Skeletal muscle tissue (tissue), 4 donors: Measurements from ENCODE around the gene OR8B2. TPM values are rescaled to one million over a fixed set of nuclear protein-coding genes. Genes with fewer than 3 reads are reported as not detected.
"Not testable (repeated sequence)": the region's sequence is repeated elsewhere in the genome, so short reads cannot be mapped to it uniquely, and the experiment has no call there.

ENCODE experiments used
- H3K27ac ChIP-seq: one replicate; pipeline ENCODE4 v1.7.0; 2013; ENCODE audit warnings: mild to moderate bottlenecking, low read depth, low read length, inconsistent platforms
- H3K27me3 ChIP-seq, 3 donors: one replicate each; pipeline ENCODE4 v1.7.0; 2013; ENCODE audit warnings: low read length in 3 of 3; ENCODE audit not compliant: control insufficient read depth in 3 of 3, insufficient read depth in 3 of 3
- H3K36me3 ChIP-seq, 3 donors: one replicate each; pipeline ENCODE4 v1.7.0; 2013; ENCODE audit warnings: low read length in 3 of 3; ENCODE audit not compliant: control insufficient read depth in 3 of 3, insufficient read depth in 3 of 3
- H3K4me1 ChIP-seq, 3 donors: one replicate each; pipeline ENCODE4 v1.7.0; 2013; ENCODE audit warnings: low read length in 3 of 3, mild to moderate bottlenecking in 3 of 3; ENCODE audit not compliant: control insufficient read depth in 3 of 3, insufficient read depth in 3 of 3
- H3K4me3 ChIP-seq, 3 donors: one replicate each; pipeline ENCODE4 v1.7.0; 2013; ENCODE audit warnings: low read length in 3 of 3
- H3K9ac ChIP-seq, 3 donors: one replicate each; pipeline ENCODE4 v1.7.0; 2013; ENCODE audit warnings: low read length in 3 of 3, mild to moderate bottlenecking in 3 of 3, moderate library complexity in 2 of 3, low read depth in 1 of 3
- H3K9me3 ChIP-seq, 3 donors: one replicate each; pipeline ENCODE4 v1.7.0; 2013; ENCODE audit warnings: low read length in 3 of 3; ENCODE audit not compliant: control insufficient read depth in 3 of 3
- total RNA-seq: library from RNA; depleted of rRNA; stranded (reverse); fragments of >200 nt; gene quantifications from one replicate; pipeline ENCODE4 v1.2.3, GENCODE V29; 2014
- donor health status: Osteomylitis.

Gene OR8B2
- total RNA-seq, 1 donor from 2014 or later: not detected

DNA sequence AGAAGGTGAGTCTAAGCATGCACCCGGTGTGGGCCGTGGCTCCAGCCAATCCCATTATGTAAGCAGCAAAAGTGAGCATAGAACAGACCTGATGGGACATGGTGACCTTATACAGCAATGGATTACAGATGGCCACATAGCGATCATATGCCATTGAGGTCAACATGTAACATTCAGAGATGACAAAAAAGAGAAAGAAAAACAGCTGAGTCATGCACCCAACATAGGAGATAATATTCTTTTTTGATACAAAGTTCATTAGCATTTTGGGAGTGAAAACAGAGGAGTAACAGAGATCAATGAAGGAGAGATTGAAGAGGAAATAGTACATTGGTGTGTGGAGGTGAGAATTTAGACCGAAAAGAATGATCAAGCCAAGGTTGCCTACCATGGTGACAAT is 12.5 kb upstream of the OR8B2 start:
- H3K36me3 ChIP-seq, H3K9me3 ChIP-seq, H3K27me3 ChIP-seq, H3K4me1 ChIP-seq, H3K27ac ChIP-seq, H3K4me3 ChIP-seq, H3K9ac ChIP-seq: not testable (repeated sequence)

DNA sequence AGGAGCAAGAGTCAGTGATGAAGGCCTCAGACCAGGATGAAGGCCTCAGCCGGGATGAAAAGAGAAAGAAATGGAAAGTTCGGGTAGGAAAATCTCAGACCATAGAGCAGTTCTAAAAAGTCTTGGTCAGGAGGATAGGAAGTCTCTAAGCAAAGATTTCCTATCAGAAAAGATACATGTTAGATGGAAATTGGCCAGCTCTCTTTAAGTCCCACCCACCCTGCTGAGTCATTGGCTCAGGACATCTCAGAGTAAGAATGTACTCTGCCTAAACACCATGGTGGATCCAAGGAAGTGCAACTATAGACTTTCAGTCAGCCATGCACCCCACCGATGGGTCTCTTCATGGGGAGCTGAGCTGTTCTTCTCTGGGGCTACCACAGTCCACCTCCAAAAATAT is 10.1 kb upstream of the OR8B2 start:
- H3K4me1 ChIP-seq: no peaks in the 10 kb centered on the region
- no peaks in the 10 kb centered on the region for H3K36me3 ChIP-seq
- H3K9ac ChIP-seq: no peak overlapping the region
- no peak overlapping the region for H3K27ac ChIP-seq
- H3K9me3 ChIP-seq: no peaks in the 10 kb centered on the region
- H3K27me3 ChIP-seq: no peaks in the 10 kb centered on the region
- no peak overlapping the region for H3K4me3 ChIP-seq

DNA sequence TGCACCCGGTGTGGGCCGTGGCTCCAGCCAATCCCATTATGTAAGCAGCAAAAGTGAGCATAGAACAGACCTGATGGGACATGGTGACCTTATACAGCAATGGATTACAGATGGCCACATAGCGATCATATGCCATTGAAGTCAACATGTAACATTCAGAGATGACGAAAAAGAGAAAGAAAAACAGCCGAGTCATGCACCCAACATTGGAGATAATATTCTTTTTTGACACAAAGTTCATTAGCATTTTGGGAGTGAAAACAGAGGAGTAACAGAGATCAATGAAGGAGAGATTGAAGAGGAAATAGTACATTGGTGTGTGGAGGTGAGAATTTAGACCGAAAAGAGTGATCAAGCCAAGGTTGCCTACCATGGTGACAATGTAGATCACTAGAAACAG is 1.4 kb downstream of the OR8B2 start:
- H3K27ac ChIP-seq, H3K9me3 ChIP-seq, H3K36me3 ChIP-seq, H3K27me3 ChIP-seq, H3K4me1 ChIP-seq, H3K9ac ChIP-seq, H3K4me3 ChIP-seq: not testable (repeated sequence)

DNA sequence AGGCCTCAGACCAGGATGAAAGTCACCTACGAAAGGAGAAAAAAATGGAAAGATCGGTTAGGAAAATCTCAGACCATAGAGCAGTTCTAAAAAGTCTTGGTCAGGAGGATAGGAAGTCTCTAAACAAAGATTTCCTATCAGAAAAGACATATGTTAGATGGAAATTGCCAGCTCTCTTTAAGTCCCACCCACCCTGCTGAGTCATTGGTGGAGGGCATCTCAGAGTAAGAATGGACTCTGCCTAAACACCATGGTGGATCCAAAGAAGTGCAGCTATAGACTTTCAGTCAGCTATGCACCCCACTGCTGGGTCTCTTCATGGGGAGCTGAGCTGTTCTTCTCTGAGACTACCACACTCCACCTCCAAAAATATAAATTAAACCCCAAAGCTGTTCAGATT is 3.7 kb downstream of the OR8B2 start:
- no peaks in the 10 kb centered on the region for H3K36me3 ChIP-seq
- H3K4me1 ChIP-seq: no peaks in the 10 kb centered on the region
- H3K4me3 ChIP-seq: no peak overlapping the region
- no peak overlapping the region for H3K27ac ChIP-seq
- H3K27me3 ChIP-seq: no peaks in the 10 kb centered on the region
- no peak overlapping the region for H3K9ac ChIP-seq
- no peaks in the 10 kb centered on the region for H3K9me3 ChIP-seq

GRCh38 chr11:124376280-124376679 is 8.0 kb downstream of the OR8B2 start:
- Histone ChIP-seq H3K27ac (no peak overlapping the region), H3K27me3 (no peaks in the 10 kb centered on the region), H3K4me3 (no peak overlapping the region), H3K9ac (no peak overlapping the region), H3K4me1 (no peaks in the 10 kb centered on the region), H3K9me3 (no peaks in the 10 kb centered on the region), H3K36me3 (no peaks in the 10 kb centered on the region)

DNA sequence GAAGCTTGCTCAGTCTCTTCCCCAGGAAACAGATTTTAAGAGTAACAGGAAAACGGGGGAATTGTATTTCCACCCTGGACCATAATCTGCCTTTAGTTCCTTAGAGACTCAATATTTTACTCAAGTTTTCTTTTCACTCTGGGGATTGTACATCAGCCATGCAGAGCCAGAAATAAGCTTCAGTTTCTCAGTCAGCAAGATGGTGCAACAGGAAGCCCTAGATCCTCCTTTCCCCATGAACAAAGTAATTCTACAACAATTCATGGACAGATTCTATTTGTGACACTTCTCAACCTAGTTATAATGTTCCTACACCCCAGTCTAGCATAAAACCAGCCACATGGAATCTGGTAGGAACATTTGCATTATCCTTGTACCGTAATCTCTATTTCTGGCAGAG is 24.7 kb downstream of the OR8B2 start:
- H3K9me3 ChIP-seq: no peaks in the 10 kb centered on the region
- peaks cover 0 to 3% (median 0%) of the 10 kb centered on the region in 3 donors for H3K27me3 ChIP-seq
- no peak overlapping the region for H3K4me3 ChIP-seq
- H3K27ac ChIP-seq: no peak overlapping the region
- no peak overlapping the region for H3K9ac ChIP-seq
- H3K4me1 ChIP-seq: no peaks in the 10 kb centered on the region
- H3K36me3 ChIP-seq: no peaks in the 10 kb centered on the region

DNA sequence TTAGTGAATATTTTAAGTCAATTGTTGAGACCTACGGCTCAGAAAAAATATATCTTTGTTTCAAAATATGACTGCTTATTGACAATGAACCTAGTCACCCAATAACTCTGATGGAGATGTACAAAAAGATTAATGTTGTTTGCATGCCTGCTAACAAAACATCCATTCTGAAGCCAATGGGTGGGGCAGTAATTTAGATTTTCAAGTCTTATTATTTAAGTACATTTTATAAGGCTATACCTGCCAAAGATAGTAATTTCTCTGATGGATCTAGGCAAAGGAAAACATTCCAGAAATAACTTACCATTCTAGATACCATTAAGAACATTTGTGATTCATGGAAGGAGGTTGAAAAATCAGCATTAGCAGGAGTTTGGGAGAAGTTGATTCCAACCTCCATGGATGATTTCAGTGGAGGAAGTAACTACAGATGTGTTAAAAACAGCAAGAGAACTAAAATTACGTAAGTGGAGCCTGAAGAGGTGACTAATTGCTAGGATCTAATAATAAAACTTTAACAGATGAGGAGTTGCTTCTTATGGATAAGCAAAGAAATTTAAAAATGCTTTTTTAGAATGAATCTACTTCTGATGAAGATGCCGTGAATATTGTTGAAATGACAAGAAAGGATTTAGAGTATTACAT is 37.9 kb downstream of the OR8B2 start:
- no peak overlapping the region for H3K9ac ChIP-seq

DNA sequence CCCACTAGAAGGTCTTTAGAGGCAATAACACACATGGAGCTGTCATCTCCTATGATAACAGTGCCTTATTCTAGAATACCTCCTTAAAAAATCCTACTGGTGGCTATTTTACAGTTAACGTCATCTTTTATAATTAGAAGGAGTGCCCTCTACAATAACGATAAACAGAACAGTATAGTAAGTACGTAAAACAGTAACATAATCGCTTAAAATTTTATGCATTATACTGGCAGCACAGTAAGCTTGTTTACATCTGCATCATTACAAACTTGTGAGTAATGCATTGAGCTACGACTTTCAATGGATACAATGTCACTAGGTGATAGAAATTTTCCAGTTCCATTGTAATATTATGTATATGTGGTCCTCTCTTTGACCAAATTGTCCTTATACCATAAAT is 40.0 kb downstream of the OR8B2 start:
- Histone ChIP-seq H3K4me1 (no peaks in the 10 kb centered on the region), H3K27ac (no peak overlapping the region), H3K9me3 (no peaks in the 10 kb centered on the region), H3K4me3 (no peak overlapping the region), H3K27me3 (no peaks in the 10 kb centered on the region), H3K36me3 (no peaks in the 10 kb centered on the region), H3K9ac (no peak overlapping the region)

More for the DNA sequence above, 37.9 kb downstream of the OR8B2 start:
- no peak overlapping the region for H3K27ac ChIP-seq
- no peaks in the 10 kb centered on the region for H3K36me3 ChIP-seq
- no peaks in the 10 kb centered on the region for H3K27me3 ChIP-seq
- H3K4me1 ChIP-seq: no peaks in the 10 kb centered on the region
- no peak overlapping the region for H3K4me3 ChIP-seq
- H3K9me3 ChIP-seq: peaks cover 0 to 5% (median 0%) of the 10 kb centered on the region in 3 donors

GRCh38 chr11:124340142-124340447 is 44.2 kb downstream of the OR8B2 start:
- Histone ChIP-seq H3K9me3 (no peaks in the 10 kb centered on the region), H3K27ac (no peak overlapping the region), H3K27me3 (no peaks in the 10 kb centered on the region), H3K4me1 (no peaks in the 10 kb centered on the region), H3K36me3 (no peaks in the 10 kb centered on the region), H3K9ac (no peak overlapping the region), H3K4me3 (no peak overlapping the region)

- Histone ChIP-seq H3K27ac (no peak overlapping the region), H3K4me1 (no peaks in the 10 kb centered on the region), H3K9me3 (no peaks in the 10 kb centered on the region), H3K4me3 (no peak overlapping the region), H3K9ac (no peak overlapping the region), H3K27me3 (no peaks in the 10 kb centered on the region), H3K36me3 (no peaks in the 10 kb centered on the region)
These were observed 44.7 kb downstream of the OR8B2 start for GRCh38 chr11:124339396-124340141.
